Immature natural killer cell (primary cell): ENCODE measurements around the gene MYBPHL. TPM values are rescaled to one million over a fixed set of nuclear protein-coding genes. Genes with fewer than 3 reads are reported as not detected.

Source experiments
- DNase-seq, 3 donors: peaks; one replicate each; pipeline ENCODE4 v3.0.0; 2022; ENCODE audit warnings: mixed read lengths in 1 of 3
- H3K27ac Mint-ChIP-seq, 6 donors: one replicate each; pipeline ENCODE4 v1.8.0; 2020; ENCODE audit warnings: mixed read lengths in 6 of 6, mild to moderate bottlenecking in 5 of 6, inconsistent platforms in 4 of 6, moderate library complexity in 3 of 6
- H3K27me3 Mint-ChIP-seq, 3 donors: one replicate each; pipeline ENCODE4 v1.8.0; 2020 to 2021; ENCODE audit warnings: low read depth in 3 of 3, mild to moderate bottlenecking in 3 of 3, mixed read lengths in 3 of 3, moderate library complexity in 3 of 3, inconsistent platforms in 1 of 3
- H3K36me3 Mint-ChIP-seq, 3 donors: one replicate each; pipeline ENCODE4 v1.8.0; 2020; ENCODE audit warnings: mixed read lengths in 3 of 3, inconsistent platforms in 2 of 3, mild to moderate bottlenecking in 2 of 3
- H3K4me1 Mint-ChIP-seq, 2 donors: one replicate each; pipeline ENCODE4 v1.8.0; 2020; ENCODE audit warnings: inconsistent platforms in 2 of 2, mild to moderate bottlenecking in 2 of 2, mixed read lengths in 2 of 2, moderate library complexity in 1 of 2
- H3K4me3 Mint-ChIP-seq, 5 donors: one replicate each; pipeline ENCODE4 v1.8.0; 2020; ENCODE audit warnings: mild to moderate bottlenecking in 5 of 5, mixed read lengths in 5 of 5, inconsistent platforms in 3 of 5, moderate library complexity in 3 of 5
- H3K9me3 Mint-ChIP-seq, 6 donors: one replicate each; pipeline ENCODE4 v1.8.0; 2020; ENCODE audit warnings: mild to moderate bottlenecking in 6 of 6, mixed read lengths in 6 of 6, inconsistent platforms in 4 of 6, moderate library complexity in 3 of 6
- polyA plus RNA-seq, 3 donors: library from polyadenylated mRNA; unstranded; fragments of 300-500 nt; fragmentation: Illumina TruSeq; gene quantifications; one replicate each; pipeline ENCODE4 v1.2.3, GENCODE V29; 2021

MYBPHL gene
- polyA plus RNA-seq, 3 donors from 2014 or later = not detected

DNA sequence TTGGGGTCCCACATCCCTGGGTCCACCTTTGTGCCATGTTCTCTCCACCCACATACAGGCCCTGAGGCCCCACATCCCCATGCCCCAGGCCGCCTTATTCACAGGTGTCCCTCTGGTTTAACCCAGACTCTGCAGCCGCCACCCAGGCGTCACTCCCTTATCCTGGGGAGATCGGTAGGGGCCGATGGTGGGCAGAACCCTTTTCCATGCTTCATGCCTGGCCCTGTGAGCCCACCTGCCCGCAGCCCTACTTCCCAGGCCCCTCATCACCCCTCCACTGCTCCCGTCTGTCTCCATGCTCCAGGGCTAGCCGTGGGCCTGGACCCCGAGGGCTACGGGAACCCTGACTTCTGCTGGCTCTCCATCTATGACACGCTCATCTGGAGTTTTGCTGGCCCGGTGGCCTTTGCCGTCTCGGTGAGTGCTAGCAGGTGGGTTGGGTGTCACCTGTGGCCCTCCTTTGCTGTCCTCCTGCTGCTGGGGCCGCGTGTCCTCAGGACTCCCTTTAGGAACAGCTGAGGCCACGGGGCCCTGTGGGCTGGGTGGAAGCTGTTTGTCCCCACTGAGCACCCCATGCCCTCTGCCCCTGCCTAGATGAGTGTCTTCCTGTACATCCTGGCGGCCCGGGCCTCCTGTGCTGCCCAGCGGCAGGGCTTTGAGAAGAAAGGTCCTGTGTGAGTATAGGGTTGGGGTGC is 36.0 kb downstream of the MYBPHL start:
- H3K4me3 Mint-ChIP-seq = no peak overlapping the region
- H3K9me3 Mint-ChIP-seq = no peaks in the 10 kb centered on the region
- peaks cover 0 to 2% (median 0%) of the 10 kb centered on the region in 3 donors for H3K27me3 Mint-ChIP-seq
- no peaks in the 10 kb centered on the region for H3K4me1 Mint-ChIP-seq
- no peak for DNase-seq
- no peak overlapping the region for H3K27ac Mint-ChIP-seq
- H3K36me3 Mint-ChIP-seq = no peaks in the 10 kb centered on the region

DNA sequence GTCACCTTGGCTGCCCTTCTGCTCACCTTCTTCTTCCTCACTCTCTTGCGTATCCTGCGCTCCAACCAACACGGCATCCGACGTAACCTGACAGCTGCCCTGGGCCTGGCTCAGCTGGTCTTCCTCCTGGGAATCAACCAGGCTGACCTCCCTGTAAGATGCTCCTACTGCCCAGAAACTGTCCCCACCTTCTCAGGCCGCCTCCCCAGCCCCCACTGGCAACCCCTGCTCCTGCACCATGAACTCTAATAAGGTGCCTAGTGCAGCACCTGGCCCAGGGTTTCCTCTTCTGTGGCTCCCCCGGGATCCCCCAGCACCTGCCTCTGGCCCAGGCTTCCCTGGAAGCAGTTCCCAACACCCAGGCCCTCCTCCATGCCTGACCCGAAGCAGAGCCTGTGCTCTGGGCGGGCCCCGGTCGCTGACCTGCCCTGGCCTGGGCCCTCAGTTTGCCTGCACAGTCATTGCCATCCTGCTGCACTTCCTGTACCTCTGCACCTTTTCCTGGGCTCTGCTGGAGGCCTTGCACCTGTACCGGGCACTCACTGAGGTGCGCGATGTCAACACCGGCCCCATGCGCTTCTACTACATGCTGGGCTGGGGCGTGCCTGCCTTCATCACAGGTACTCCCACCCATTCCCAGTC is 36.7 kb downstream of the MYBPHL start:
- DNase-seq = no peak

DNA sequence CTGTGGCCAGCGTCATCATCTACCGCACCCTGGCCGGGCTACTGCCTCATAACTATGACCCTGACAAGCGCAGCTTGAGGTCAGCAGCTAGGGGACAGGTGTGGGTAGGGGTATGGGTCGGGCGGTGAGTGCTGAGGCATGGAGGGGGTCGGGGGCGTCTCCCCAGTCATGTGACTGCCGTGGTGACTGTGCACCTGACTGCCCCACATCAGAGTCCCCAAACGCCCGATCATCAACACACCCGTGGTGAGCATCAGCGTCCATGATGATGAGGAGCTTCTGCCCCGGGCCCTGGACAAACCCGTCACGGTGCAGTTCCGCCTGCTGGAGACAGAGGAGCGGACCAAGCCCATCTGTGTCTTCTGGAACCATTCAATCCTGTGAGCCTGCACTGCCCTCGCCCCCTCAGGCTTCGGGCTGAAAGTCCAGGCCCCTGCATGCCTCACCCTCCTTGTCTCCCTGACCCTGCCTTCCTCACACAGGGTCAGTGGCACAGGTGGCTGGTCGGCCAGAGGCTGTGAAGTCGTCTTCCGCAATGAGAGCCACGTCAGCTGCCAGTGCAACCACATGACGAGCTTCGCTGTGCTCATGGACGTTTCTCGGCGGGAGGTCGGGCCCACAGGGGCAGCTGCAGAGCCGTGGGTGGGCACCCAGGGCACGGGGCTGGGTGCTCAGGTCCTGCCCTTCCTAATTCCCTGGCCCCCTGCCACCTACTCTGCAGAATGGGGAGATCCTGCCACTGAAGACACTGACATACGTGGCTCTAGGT is 37.4 kb downstream of the MYBPHL start:
- H3K27ac Mint-ChIP-seq = no peak overlapping the region
- no peaks in the 10 kb centered on the region for H3K36me3 Mint-ChIP-seq
- no peak for DNase-seq
- peaks cover 0 to 2% (median 0%) of the 10 kb centered on the region in 3 donors for H3K27me3 Mint-ChIP-seq
- no peaks in the 10 kb centered on the region for H3K4me1 Mint-ChIP-seq
- no peaks in the 10 kb centered on the region for H3K9me3 Mint-ChIP-seq
- H3K4me3 Mint-ChIP-seq = no peak overlapping the region

More for the DNA sequence above, 36.7 kb downstream of the MYBPHL start:
- no peak overlapping the region for H3K4me3 Mint-ChIP-seq
- H3K4me1 Mint-ChIP-seq = no peaks in the 10 kb centered on the region
- peak overlapping the region in 1 of 6 donors; percentile 53 for H3K27ac Mint-ChIP-seq
- H3K27me3 Mint-ChIP-seq = peaks cover 0 to 2% (median 0%) of the 10 kb centered on the region in 3 donors
- H3K9me3 Mint-ChIP-seq = no peaks in the 10 kb centered on the region
- H3K36me3 Mint-ChIP-seq = no peaks in the 10 kb centered on the region

DNA sequence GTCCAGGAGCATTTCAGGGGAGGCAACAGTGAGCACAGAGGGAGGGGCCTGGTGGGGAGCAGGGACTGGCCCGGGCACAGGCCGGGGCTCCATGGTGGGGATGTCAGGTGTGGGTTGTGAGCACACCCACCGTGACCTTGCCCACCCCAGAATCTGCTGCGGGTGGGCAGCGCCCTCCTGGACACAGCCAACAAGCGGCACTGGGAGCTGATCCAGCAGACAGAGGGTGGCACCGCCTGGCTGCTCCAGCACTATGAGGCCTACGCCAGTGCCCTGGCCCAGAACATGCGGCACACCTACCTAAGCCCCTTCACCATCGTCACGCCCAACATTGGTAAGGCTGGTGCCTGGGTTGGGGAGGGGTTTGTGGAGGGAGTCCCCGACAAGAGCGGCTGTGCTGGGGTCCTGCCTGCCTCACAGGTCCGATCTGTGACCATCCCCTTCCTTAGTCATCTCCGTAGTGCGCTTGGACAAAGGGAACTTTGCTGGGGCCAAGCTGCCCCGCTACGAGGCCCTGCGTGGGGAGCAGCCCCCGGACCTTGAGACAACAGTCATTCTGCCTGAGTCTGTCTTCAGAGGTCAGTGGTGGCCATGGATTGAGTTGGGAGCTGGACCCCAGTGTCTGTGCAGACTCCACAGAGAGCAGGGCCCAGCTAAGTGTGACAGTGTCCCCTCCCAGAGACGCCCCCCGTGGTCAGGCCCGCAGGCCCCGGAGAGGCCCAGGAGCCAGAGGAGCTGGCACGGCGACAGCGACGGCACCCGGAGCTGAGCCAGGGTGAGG is 38.2 kb downstream of the MYBPHL start:
- H3K9me3 Mint-ChIP-seq = no peaks in the 10 kb centered on the region
- H3K4me1 Mint-ChIP-seq = no peaks in the 10 kb centered on the region

DNA sequence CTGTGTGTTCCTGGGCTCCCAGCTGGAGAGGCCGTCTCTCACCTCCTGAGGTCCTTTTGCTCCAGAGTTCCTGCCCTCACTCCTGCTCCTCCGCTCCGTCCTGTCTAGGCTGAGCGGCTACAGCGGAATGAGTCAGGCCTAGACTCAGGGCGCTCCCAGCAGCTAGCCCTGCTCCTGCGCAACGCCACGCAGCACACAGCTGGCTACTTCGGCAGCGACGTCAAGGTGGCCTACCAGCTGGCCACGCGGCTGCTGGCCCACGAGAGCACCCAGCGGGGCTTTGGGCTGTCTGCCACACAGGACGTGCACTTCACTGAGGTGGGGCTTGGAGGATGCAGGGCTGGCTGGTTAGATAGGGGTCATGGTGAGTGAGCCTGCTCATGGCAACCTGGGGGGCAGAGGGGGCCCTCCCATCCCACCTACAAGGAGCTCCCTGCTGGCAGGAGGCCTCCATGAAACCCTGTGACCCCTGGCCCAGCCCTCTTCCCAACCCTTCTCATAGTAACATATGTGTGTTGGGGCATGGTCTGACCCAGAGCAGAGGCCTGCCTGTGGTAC is 39.0 kb downstream of the MYBPHL start:
- Mint-ChIP-seq H3K4me3 (no peak overlapping the region), H3K9me3 (no peaks in the 10 kb centered on the region), H3K27me3 (peaks cover 0 to 2% (median 2%) of the 10 kb centered on the region in 3 donors), H3K36me3 (no peaks in the 10 kb centered on the region), H3K27ac (no peak overlapping the region), H3K4me1 (no peaks in the 10 kb centered on the region)
- DNase-seq = no peak

More for the DNA sequence above, 38.2 kb downstream of the MYBPHL start:
- Mint-ChIP-seq H3K4me3 (no peak overlapping the region), H3K27me3 (peaks cover 0 to 2% (median 0%) of the 10 kb centered on the region in 3 donors), H3K27ac (no peak overlapping the region), H3K36me3 (no peaks in the 10 kb centered on the region)
- DNase-seq = no peak

DNA sequence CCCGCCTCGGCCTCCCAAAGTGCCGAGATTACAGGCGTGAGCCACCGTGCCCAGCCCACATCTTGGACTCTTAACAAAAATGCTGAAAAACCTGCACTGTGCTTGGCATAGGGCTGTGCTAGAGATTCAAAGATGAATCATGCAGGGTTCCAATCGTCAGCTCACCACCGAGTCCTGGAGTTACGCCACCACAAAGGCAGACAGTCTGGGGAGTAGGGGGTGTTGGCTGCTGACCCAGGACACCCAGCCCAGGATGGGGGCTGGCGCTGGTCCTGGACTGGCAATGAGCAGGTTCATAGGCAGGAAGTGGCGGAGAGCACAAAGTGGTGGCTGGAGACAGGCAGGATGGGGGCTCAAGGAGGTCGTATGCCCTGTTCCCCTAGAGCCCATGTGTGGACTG is 39.8 kb downstream of the MYBPHL start:
- Mint-ChIP-seq H3K27ac (no peak overlapping the region), H3K9me3 (no peaks in the 10 kb centered on the region), H3K36me3 (no peaks in the 10 kb centered on the region), H3K4me1 (no peaks in the 10 kb centered on the region), H3K27me3 (peaks cover 0 to 2% (median 2%) of the 10 kb centered on the region in 3 donors), H3K4me3 (no peak overlapping the region)
- no peak for DNase-seq

DNA sequence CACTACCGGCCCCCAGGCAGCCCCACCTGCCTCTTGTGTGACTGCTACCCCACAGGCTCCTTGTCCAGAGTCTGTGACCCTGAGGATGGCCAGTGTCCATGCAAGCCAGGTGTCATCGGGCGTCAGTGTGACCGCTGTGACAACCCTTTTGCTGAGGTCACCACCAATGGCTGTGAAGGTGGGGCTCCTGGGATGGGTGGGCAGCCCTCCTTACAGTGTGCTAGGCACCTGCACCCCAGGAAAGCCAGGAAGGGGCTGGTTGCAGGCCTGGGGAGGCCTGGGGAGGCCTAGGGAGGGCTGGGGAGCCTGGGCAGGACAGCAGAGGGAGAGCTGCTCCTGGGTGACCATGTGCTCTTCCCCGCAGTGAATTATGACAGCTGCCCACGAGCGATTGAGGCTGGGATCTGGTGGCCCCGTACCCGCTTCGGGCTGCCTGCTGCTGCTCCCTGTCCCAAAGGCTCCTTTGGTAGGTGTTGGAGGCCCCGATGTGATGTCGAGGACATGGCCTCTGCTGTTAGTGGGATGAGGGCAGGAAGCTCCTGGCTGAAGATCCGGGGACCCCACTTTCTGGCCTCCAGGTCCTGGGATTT is 41.0 kb downstream of the MYBPHL start:
- Mint-ChIP-seq H3K4me1 (no peaks in the 10 kb centered on the region), H3K9me3 (no peaks in the 10 kb centered on the region), H3K27me3 (peaks cover 0 to 2% (median 2%) of the 10 kb centered on the region in 3 donors), H3K36me3 (no peaks in the 10 kb centered on the region), H3K27ac (no peak overlapping the region), H3K4me3 (no peak overlapping the region)
- no peak for DNase-seq

DNA sequence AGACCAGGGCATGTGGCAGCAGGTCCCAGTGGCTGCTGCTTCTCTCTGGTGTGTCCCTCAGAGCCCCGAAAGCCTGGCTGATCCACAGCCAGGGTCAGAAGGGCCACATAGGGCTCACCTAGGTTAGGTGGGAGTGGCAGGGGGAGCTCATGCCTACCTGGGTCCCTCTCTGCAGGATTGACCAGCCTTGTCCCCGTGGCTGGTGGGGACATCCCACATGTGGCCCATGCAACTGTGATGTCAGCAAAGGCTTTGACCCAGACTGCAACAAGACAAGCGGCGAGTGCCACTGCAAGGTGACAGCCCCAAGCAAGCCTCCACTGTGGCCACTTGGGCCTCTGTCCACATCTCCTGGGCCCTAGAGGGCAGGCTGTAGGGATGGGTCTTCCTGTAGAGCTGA is 41.8 kb downstream of the MYBPHL start:
- Mint-ChIP-seq H3K27me3 (peaks cover 0 to 3% (median 2%) of the 10 kb centered on the region in 3 donors), H3K27ac (no peak overlapping the region), H3K36me3 (no peaks in the 10 kb centered on the region), H3K4me1 (no peaks in the 10 kb centered on the region), H3K9me3 (no peaks in the 10 kb centered on the region), H3K4me3 (no peak overlapping the region)
- no peak for DNase-seq

DNA sequence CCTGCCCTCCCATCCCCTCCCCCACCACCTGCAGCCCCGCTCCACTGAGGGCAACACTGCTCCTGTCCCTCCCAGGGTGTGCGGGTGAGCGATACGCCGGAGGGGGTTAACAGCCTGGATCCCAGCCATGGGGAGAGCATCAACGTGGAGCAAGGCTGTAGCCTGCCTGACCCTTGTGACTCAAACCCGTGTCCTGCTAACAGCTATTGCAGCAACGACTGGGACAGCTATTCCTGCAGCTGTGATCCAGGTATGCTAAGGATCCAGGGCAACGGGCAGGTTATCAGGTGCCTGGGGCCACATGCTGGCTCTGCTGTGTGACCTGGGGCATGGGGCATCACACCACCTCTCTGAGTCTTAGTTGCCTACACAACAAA is 42.4 kb downstream of the MYBPHL start:
- no peak overlapping the region for H3K4me3 Mint-ChIP-seq
- peaks cover 0 to under 1% (median under 1%) of the 10 kb centered on the region in 3 donors for H3K36me3 Mint-ChIP-seq
- H3K4me1 Mint-ChIP-seq = no peaks in the 10 kb centered on the region
- H3K9me3 Mint-ChIP-seq = no peaks in the 10 kb centered on the region
- H3K27me3 Mint-ChIP-seq = peaks cover 0 to 3% (median 2%) of the 10 kb centered on the region in 3 donors
- DNase-seq = no peak
- no peak overlapping the region for H3K27ac Mint-ChIP-seq

DNA sequence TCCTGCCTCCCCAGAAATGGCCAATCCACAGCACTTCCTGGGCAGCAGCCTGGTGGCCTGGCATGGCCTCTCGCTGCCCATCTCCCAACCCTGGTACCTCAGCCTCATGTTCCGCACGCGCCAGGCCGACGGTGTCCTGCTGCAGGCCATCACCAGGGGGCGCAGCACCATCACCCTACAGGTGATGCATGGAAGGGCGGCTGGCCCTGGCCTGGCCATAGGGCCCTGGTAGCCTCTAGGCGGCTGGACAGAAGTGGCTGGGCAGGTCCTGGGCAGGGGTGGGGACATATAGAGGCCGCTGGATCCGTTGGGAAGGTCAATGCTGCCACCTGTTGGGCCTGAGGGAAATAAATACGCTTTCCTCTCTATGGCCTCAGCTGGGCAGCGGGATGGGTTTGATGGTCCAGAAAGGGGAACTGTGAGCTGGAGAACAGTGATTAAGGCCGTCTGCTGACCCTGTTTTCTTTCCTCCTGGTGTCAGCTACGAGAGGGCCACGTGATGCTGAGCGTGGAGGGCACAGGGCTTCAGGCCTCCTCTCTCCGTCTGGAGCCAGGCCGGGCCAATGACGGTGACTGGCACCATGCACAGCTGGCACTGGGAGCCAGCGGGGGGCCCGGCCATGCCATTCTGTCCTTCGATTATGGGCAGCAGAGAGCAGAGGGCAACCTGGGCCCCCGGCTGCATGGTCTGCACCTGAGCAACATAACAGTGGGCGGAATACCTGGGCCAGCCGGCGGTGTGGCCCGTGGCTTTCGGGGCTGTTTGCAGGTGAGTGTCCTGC is 43.0 kb downstream of the MYBPHL start:
- peaks cover 0 to 3% (median 2%) of the 10 kb centered on the region in 3 donors for H3K27me3 Mint-ChIP-seq
- no peaks in the 10 kb centered on the region for H3K4me1 Mint-ChIP-seq
- no peak overlapping the region for H3K27ac Mint-ChIP-seq
- no peaks in the 10 kb centered on the region for H3K9me3 Mint-ChIP-seq
- DNase-seq = peak; percentile 56 to 64 (median 63)
- no peak overlapping the region for H3K4me3 Mint-ChIP-seq
- H3K36me3 Mint-ChIP-seq = peaks cover 0 to 4% (median 3%) of the 10 kb centered on the region in 3 donors

DNA sequence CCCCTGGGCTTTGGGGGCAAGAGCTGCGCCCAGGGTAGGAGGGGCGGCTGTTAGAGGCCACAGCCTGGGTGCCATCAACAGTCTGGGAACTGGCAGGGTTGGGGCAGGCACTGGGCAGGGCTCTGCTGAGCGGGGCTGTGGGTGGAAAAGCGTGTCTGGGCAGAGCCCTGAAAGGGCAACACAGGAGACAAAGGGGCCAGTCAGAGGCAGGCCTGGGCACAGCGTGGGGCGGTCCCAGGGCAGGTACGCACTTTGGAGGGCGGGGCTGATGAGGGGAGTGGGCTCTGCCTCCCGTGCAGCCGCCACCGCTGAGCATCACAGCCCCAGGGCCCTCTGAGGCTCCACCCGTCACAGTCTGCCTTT is 43.6 kb downstream of the MYBPHL start:
- Mint-ChIP-seq H3K36me3 (peaks cover 0 to 4% (median 3%) of the 10 kb centered on the region in 3 donors), H3K9me3 (no peaks in the 10 kb centered on the region), H3K27me3 (peaks cover 0 to 3% (median 2%) of the 10 kb centered on the region in 3 donors), H3K27ac (no peak overlapping the region), H3K4me3 (no peak overlapping the region), H3K4me1 (no peaks in the 10 kb centered on the region)
- DNase-seq = no peak

DNA sequence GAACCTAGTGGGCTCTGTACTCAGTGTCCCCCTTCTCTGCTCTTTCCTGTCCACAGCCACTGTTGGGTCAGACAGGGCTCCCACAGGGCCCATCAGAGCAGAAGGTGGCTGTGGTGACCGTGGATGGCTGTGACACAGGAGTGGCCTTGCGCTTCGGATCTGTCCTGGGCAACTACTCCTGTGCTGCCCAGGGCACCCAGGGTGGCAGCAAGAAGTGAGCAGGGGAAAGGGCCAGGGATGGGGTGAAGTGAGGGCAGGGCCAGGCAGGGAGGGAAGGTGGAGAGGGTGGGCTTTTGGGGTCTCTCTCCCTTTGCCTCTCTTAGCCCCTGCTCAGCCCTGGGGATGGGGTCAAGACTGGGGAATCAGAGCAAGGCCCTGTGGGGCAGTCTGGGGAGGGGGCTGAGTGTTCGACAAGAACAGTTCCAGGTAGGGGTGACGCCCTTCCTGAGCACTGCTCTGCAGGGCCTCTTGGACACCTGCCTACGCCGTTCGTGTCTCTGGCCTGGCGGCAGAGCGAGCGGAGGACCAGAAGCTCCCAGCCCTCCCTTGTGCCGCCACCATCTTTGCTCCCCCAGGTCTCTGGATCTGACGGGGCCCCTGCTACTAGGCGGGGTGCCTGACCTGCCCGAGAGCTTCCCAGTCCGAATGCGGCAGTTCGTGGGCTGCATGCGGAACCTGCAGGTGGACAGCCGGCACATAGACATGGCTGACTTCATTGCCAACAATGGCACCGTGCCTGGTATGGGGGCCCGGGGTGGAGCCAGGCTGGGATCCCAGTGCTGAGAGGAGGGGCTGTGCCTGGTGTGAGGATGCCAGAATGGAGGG is 44.4 kb downstream of the MYBPHL start:
- peaks cover 0 to 4% (median 3%) of the 10 kb centered on the region in 3 donors for H3K36me3 Mint-ChIP-seq
- no peaks in the 10 kb centered on the region for H3K9me3 Mint-ChIP-seq
- no peak overlapping the region for H3K4me3 Mint-ChIP-seq
- no peaks in the 10 kb centered on the region for H3K4me1 Mint-ChIP-seq
- peaks cover 0 to 3% (median 2%) of the 10 kb centered on the region in 3 donors for H3K27me3 Mint-ChIP-seq
- H3K27ac Mint-ChIP-seq = no peak overlapping the region
- DNase-seq = no peak
